IPS-15b (cell line): ENCODE data around the gene KBTBD12.

Experiments used
- H3K27me3 ChIP-seq: one replicate; pipeline ENCODE4 v1.6.1; 2013; ENCODE audit warnings: low read length; ENCODE audit not compliant: control insufficient read depth, insufficient read depth
- H3K36me3 ChIP-seq: one replicate; pipeline ENCODE4 v1.6.1; 2013; ENCODE audit warnings: low read length; ENCODE audit not compliant: control insufficient read depth, insufficient read depth
- H3K4me1 ChIP-seq: one replicate; pipeline ENCODE4 v1.6.1; 2013; ENCODE audit warnings: mild to moderate bottlenecking, low read length; ENCODE audit not compliant: control insufficient read depth, insufficient read depth
- H3K4me3 ChIP-seq: one replicate; pipeline ENCODE4 v1.5.1; 2013; ENCODE audit warnings: low read depth, low read length
- H3K9ac ChIP-seq: one replicate; pipeline ENCODE4 v1.6.1; 2013; ENCODE audit warnings: low read depth, mild to moderate bottlenecking, low read length
- H3K9me3 ChIP-seq: one replicate; pipeline ENCODE4 v1.6.1; 2013; ENCODE audit warnings: mild to moderate bottlenecking, low read length; ENCODE audit not compliant: control insufficient read depth, insufficient read depth

KBTBD12 gene

DNA sequence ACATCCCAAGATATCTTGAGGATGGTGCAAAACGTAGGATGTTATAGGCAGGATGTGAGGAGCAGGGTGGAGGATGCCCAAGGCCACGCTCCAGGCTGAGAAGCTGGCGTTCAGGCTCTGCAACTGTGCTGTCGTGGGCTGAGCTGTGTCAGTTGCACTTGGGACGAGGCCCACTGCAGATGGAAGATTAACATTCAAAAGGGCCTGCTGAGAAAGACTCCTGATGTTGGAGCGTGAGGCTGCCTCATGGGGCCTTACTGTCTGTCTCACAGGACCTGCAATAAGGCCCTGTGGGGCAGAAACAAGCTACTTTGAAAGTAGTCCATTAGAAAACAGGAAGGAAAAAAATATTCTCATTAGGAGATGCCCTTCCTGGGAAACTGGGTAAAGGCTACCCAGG is 76.6 kb downstream of the KBTBD12 start:
- H3K4me3 ChIP-seq: no peak overlapping the region

DNA sequence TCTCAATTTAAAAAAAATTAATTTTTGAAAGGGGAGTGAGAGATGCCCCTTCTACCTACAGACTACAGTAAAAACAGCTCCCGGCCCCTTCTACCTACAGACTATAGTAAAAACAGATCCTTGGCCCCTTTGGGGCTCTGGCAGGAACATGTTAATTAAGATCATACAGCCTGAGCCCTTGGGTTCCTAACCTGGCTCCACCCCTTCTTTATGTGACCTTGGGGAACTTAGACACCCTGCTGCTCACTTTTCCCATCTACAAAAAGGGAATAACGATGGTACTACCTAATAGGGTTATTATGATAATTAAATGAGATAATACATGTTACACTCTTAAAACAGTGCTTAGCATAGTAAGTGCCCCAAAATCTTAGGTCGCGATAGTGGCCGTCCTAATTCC is 77.1 kb downstream of the KBTBD12 start:
- no peak overlapping the region for H3K9ac ChIP-seq
- no peaks in the 10 kb centered on the region for H3K4me1 ChIP-seq
- no peaks in the 10 kb centered on the region for H3K9me3 ChIP-seq
- H3K4me3 ChIP-seq: no peak overlapping the region
- H3K27me3 ChIP-seq: peaks cover 20% of the 10 kb centered on the region
- H3K36me3 ChIP-seq: no peaks in the 10 kb centered on the region

More for the DNA sequence above, 76.6 kb downstream of the KBTBD12 start:
- no peaks in the 10 kb centered on the region for H3K36me3 ChIP-seq
- H3K4me1 ChIP-seq: no peaks in the 10 kb centered on the region
- H3K9me3 ChIP-seq: no peaks in the 10 kb centered on the region
- H3K27me3 ChIP-seq: peaks cover 20% of the 10 kb centered on the region
- no peak overlapping the region for H3K9ac ChIP-seq

DNA sequence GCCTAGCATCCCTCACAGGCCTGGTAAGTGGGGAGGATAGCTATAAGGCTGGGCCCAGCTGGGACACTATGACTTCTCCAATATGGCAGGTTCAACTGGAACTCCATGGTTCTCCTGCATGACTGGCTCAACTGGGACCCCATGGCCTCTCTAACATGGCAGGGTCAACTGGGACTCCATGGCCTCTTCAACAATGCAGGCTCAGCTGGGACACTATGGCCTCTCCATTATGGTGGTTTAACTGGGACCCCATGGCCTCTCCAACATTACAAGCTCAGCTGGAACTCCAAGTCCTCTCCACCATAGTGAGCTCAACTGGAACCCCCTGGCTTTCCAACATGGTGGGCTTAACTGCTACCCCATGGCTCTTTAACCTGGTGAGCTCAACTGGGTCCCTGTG is 79.0 kb downstream of the KBTBD12 start:
- no peaks in the 10 kb centered on the region for H3K9me3 ChIP-seq

DNA sequence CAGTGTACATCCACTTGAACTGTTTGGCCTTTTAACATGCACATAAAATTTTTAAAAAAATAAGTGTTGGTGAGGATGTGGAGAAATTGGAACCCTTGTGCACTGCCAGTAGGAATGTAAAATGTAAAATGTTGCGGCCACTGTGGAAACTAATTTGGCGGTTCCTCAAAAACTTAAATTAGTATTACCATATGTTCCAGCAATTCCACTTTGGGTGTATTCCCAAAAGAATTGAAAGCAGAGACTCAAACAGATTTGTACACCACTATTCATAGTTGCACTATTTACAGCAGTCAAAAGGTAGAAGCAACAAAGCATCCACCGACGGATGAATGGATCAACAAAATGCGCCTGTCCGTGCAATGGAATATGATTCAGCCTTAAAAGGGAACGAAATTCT is 82.0 kb downstream of the KBTBD12 start:
- Histone ChIP-seq H3K36me3 (no peaks in the 10 kb centered on the region), H3K4me1 (no peaks in the 10 kb centered on the region), H3K4me3 (no peak overlapping the region), H3K27me3 (peaks cover 8% of the 10 kb centered on the region), H3K9ac (no peak overlapping the region), H3K9me3 (no peaks in the 10 kb centered on the region)

More for the DNA sequence above, 79.0 kb downstream of the KBTBD12 start:
- Histone ChIP-seq H3K36me3 (no peaks in the 10 kb centered on the region), H3K4me3 (no peak overlapping the region), H3K4me1 (no peaks in the 10 kb centered on the region), H3K27me3 (peaks cover 20% of the 10 kb centered on the region), H3K9ac (no peak overlapping the region)

- Histone ChIP-seq H3K9ac (no peak overlapping the region), H3K36me3 (no peaks in the 10 kb centered on the region), H3K9me3 (no peaks in the 10 kb centered on the region), H3K27me3 (peaks cover 5% of the 10 kb centered on the region), H3K4me3 (no peak overlapping the region), H3K4me1 (no peaks in the 10 kb centered on the region)
Measured at GRCh38 chr3:127997961-127998360, 82.9 kb downstream of the KBTBD12 start.

DNA sequence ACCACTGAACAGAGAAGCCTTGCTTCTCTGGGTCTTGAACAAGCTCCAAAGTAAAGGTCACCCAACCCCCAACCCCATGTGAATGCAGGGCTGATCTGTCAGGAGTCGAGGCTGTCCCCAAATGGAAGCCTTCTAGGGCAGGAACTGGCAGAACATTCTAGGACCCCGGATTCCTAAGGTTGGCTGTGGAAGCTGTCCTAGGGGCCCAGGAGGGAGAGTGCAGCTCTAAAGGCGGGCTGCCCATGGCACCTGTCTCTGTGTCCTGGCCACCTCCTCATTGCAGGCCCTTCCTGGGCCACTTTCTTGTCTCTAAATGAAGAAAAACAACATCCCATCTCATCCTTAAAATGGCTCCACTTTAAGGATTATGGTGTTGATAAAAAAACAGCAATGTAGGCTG is 83.6 kb downstream of the KBTBD12 start:
- Histone ChIP-seq H3K4me3 (no peak overlapping the region), H3K9ac (no peak overlapping the region), H3K4me1 (no peaks in the 10 kb centered on the region), H3K36me3 (no peaks in the 10 kb centered on the region), H3K9me3 (no peaks in the 10 kb centered on the region), H3K27me3 (peaks cover 5% of the 10 kb centered on the region)

GRCh38 chr3:127999509-128000106 is 84.6 kb downstream of the KBTBD12 start:
- H3K27me3 ChIP-seq: no peaks in the 10 kb centered on the region
- H3K9ac ChIP-seq: no peak overlapping the region
- H3K36me3 ChIP-seq: no peaks in the 10 kb centered on the region
- no peaks in the 10 kb centered on the region for H3K4me1 ChIP-seq
- no peak overlapping the region for H3K4me3 ChIP-seq
- H3K9me3 ChIP-seq: no peaks in the 10 kb centered on the region

- Histone ChIP-seq H3K27me3 (no peaks in the 10 kb centered on the region), H3K9ac (no peak overlapping the region), H3K4me1 (no peaks in the 10 kb centered on the region), H3K36me3 (no peaks in the 10 kb centered on the region), H3K9me3 (no peaks in the 10 kb centered on the region), H3K4me3 (no peak overlapping the region)
Measured at GRCh38 chr3:128001576-128001975, 86.5 kb downstream of the KBTBD12 start.

- Histone ChIP-seq H3K36me3 (no peaks in the 10 kb centered on the region), H3K27me3 (no peaks in the 10 kb centered on the region), H3K9me3 (no peaks in the 10 kb centered on the region)
Measured at GRCh38 chr3:128004661-128005060, 89.6 kb downstream of the KBTBD12 start.

GRCh38 chr3:128006061-128007032 is 91.3 kb downstream of the KBTBD12 start:
- Histone ChIP-seq H3K4me3 (peak overlapping the region; percentile 16), H3K27me3 (no peaks in the 10 kb centered on the region), H3K9me3 (no peaks in the 10 kb centered on the region), H3K36me3 (no peaks in the 10 kb centered on the region), H3K4me1 (peaks cover 6% of the 10 kb centered on the region), H3K9ac (no peak overlapping the region)

More at GRCh38 chr3:128004661-128005060, 89.6 kb downstream of the KBTBD12 start:
- Histone ChIP-seq H3K4me1 (peaks cover 5% of the 10 kb centered on the region), H3K4me3 (no peak overlapping the region), H3K9ac (no peak overlapping the region)

GRCh38 chr3:128007033-128007424 is 92.0 kb downstream of the KBTBD12 start:
- peak overlapping the region; percentile 13 for H3K4me3 ChIP-seq
- peaks cover 7% of the 10 kb centered on the region for H3K4me1 ChIP-seq
- no peak overlapping the region for H3K9ac ChIP-seq
- H3K36me3 ChIP-seq: no peaks in the 10 kb centered on the region
- H3K27me3 ChIP-seq: no peaks in the 10 kb centered on the region
- no peaks in the 10 kb centered on the region for H3K9me3 ChIP-seq
